Measurements from ENCODE around the gene PHACTR1.

GRCh38 chr6:12865671-12866181 lies 149.2 kb downstream of the PHACTR1 start:
- TF ChIP-seq TAF1 (IDR thresholded peaks at IDR 0.05; ENCODE audit: borderline replicate concordance, low read depth, low read length) (no peak), POLR2A (IDR thresholded peaks at IDR 0.05; ENCODE audit: low read depth, low read length) (no peak), POLR2AphosphoS5 (IDR thresholded peaks at IDR 0.05; ENCODE audit: low read depth, low read length) (no peak)

Data from GM12892 (cell line).